ENCODE data around the gene DCAF4.

Gene DCAF4

GRCh38 chr14:72888636-72889201, 37.5 kb upstream of the DCAF4 start:
- no peak overlapping the region for H3K4me3 ChIP-seq (ENCODE audit: low read depth, low read length)
- no peak for TF ChIP-seq CTCF (IDR thresholded peaks at IDR 0.05; ENCODE audit: low read depth, low read length)

- no peak for TF ChIP-seq CTCF (IDR thresholded peaks at IDR 0.05; ENCODE audit: low read depth, low read length)
- H3K4me3 ChIP-seq (ENCODE audit: low read depth, low read length): no peak overlapping the region
Measured at GRCh38 chr14:72889366-72889765, 36.9 kb upstream of the DCAF4 start.

- no peak for TF ChIP-seq CTCF (IDR thresholded peaks at IDR 0.05; ENCODE audit: low read depth, low read length)
- H3K4me3 ChIP-seq (ENCODE audit: low read depth, low read length): peak overlapping the region; percentile 73
Measured at GRCh38 chr14:72891666-72892102, 34.6 kb upstream of the DCAF4 start.

- peak overlapping the region; percentile 73 for H3K4me3 ChIP-seq (ENCODE audit: low read depth, low read length)
- no peak for TF ChIP-seq CTCF (IDR thresholded peaks at IDR 0.05; ENCODE audit: low read depth, low read length)
Measured at GRCh38 chr14:72892103-72892878, 34.0 kb upstream of the DCAF4 start.

- peak overlapping the region; percentile 73 for H3K4me3 ChIP-seq (ENCODE audit: low read depth, low read length)
- no peak for TF ChIP-seq CTCF (IDR thresholded peaks at IDR 0.05; ENCODE audit: low read depth, low read length)
Measured at GRCh38 chr14:72892879-72893635, 33.2 kb upstream of the DCAF4 start.

- peak within 1 kb of the TSS; percentile 73 for H3K4me3 ChIP-seq (ENCODE audit: low read depth, low read length)
- TF ChIP-seq CTCF (IDR thresholded peaks at IDR 0.05; ENCODE audit: low read depth, low read length): no peak
Measured at GRCh38 chr14:72893636-72894322, 32.5 kb upstream of the DCAF4 start, which contains the start of gene DPF3. Gene DPF3 (minus strand): TSS chr14:72894101. CDS start chr14:72894088, 13 bp downstream.
